Stimulated activated CD8-positive, alpha-beta memory T cell treated with anti-CD3 and anti-CD28 coated beads, Interleukin-2, amount 100 ng/mL, for 48 hours (primary cell): ENCODE data around the gene KIF21A.
"Not testable (repeated sequence)": the region's sequence is repeated elsewhere in the genome, so short reads cannot be mapped to it uniquely, and the experiment has no call there.

Experiments used
- DNase-seq, 2 donors: peaks; one replicate each; pipeline ENCODE4 v3.0.0-alpha.2; 2020; ENCODE audit warnings: low read depth in 2 of 2

Gene KIF21A, protein sequence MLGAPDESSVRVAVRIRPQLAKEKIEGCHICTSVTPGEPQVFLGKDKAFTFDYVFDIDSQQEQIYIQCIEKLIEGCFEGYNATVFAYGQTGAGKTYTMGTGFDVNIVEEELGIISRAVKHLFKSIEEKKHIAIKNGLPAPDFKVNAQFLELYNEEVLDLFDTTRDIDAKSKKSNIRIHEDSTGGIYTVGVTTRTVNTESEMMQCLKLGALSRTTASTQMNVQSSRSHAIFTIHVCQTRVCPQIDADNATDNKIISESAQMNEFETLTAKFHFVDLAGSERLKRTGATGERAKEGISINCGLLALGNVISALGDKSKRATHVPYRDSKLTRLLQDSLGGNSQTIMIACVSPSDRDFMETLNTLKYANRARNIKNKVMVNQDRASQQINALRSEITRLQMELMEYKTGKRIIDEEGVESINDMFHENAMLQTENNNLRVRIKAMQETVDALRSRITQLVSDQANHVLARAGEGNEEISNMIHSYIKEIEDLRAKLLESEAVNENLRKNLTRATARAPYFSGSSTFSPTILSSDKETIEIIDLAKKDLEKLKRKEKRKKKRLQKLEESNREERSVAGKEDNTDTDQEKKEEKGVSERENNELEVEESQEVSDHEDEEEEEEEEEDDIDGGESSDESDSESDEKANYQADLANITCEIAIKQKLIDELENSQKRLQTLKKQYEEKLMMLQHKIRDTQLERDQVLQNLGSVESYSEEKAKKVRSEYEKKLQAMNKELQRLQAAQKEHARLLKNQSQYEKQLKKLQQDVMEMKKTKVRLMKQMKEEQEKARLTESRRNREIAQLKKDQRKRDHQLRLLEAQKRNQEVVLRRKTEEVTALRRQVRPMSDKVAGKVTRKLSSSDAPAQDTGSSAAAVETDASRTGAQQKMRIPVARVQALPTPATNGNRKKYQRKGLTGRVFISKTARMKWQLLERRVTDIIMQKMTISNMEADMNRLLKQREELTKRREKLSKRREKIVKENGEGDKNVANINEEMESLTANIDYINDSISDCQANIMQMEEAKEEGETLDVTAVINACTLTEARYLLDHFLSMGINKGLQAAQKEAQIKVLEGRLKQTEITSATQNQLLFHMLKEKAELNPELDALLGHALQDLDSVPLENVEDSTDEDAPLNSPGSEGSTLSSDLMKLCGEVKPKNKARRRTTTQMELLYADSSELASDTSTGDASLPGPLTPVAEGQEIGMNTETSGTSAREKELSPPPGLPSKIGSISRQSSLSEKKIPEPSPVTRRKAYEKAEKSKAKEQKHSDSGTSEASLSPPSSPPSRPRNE (N-terminal part only)

DNA sequence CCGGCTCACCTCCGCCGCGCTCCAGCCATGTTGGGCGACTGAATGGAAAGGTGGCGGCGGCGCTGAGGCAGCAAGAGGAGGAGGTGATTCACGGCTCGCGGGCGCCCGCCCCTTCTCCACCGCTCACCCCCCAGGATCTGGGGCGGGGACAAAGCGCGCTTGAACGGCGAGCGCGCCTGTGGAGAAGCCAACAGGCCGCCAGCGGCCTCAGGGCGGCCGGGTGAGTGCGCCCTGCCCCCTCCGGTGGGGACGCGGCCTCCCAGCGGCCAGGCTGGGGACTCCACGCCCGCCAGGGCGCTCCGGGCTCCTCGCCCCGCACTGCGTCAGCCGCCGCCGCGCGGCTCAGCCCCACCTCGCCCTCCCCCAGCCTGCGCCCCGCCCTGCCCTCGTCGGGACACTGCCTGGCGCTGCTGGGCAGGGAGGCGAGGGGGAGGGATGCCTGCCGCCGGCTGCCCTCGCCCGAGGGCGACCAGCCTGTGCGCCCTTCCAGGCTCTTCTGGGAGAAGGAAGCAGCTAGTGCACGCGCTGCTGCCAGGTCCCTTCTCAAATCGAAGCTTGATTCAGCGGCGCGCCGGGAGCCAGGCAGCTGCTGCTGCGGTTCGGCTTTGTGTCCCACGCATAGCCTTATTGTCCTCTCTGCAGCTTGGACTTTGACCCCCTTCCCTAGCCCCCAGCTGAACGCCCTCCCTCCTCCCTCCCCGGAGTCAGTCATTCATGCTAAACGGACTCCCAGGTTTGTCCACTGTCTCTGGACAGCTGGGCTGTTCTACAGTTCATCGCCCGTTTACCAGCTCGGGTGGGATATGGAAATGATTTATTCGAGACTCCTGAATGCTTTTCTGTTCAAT lies at the start of gene KIF21A:
KIF21A (minus strand) TSS at position 40 of the 848 bp plus-strand sequence. CDS start 150 bp downstream, outside the sequence.
- DNase-seq = peak; percentile 83 to 85

DNA sequence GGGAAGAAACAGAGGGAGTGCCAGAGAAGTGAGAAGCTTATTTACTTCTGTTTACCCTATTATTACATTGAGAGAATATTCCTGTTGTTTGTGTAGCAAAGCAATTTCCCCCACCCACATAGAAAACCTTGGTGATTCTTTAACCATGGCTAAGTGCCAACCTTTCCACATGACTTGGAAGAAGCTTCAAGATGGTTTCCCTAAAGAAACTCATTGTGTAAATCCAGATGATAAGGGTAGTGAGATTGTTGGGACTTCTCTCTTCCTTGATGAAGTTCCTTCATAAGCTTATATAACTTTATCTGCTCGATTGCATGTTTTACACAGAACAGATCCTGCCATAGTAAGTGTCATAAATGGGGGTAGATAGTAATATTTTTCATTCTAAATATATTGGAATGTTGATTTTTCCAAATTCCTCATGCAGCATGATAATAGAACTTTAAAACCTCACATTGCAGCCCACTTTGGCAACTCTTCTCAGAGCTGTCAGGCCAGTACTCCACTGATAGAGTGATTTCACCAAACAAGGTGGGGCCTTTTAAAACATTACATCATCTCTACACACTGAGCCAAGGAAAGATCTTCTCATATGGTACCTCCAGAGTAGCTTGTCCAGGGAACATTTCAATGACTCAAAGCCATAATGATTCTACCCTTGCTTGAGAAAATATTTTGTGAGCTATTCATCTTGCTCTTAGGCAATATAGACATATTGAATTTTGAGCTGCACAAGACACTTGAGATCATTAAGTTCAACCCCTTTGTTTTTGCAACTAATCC lies 47.8 kb upstream of the KIF21A start:
- DNase-seq = no peak

DNA sequence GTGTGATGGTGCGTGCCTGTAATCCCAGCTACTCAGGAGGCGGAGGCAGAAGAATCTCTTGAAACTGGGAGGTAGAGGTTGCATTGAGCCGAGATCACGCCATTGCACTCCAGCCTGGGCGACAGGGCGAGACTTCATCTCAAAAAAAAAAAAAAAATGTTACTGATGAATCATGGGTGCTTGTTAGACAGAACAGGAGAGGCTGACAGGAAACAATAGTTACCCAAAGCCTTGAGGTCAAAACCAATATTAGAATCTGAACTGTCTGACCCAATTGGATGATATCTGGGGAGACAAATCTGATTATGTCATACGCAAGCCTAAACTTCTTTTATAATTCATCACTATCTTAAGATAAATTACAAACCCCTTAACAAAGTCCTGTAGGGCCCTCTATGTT lies 40.7 kb upstream of the KIF21A start:
- no peak for DNase-seq

DNA sequence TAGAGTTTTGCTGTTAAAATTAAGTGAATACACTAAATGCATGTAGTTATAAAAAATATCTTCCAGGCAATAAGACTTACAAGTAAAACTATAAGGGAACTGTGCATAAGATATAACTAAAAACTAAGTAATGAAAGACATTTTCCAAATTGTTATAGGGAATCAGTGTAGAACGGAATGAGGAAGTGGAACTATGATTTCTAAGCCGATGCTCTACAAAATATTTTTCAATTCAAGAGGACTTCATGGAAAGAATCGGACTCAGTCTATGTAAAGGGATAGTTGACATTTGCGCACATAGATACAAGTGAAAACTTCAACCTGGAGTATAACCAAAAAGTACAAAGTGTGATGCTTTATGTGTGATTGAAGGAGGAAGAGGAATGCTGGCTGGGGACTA lies 40.1 kb upstream of the KIF21A start:
- no peak for DNase-seq

DNA sequence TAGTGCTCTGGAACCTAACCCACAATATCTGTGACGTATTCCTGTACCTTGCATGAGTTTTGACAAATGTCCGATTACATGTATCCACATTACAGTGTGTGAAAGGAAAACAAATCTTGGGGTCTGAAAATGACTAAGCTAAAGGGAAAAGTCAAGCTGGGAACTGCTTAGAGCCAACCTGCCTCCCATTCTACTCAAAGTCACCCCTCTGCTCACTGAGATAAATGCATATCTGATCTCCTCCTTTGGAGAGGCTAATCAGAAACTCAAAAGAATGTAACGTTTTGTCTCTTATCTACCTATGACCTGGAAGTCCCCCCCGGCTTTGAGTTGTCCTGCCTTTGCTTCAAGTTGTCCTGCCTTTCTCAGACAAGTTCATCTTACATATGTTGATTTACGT lies 34.0 kb upstream of the KIF21A start:
- DNase-seq = no peak

DNA sequence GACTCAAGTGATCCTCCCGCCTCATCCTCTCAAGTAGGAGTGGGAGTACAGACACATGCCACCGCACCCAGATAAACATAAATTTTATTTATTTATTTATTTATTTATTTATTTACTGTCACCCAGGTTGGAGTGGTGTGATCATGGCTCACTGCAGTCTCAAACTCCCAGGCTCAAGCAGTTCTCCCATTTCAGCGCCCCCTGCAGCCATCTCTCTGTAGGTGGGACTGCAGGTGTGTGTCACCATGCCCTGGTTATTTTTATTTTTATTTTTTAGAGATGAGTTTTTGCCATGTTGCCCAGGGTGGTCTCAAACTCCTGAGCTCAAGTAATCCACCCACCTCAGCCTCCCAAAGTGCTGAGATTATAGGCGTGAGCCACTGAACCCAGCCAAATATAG lies 33.2 kb upstream of the KIF21A start:
- DNase-seq = no peak

DNA sequence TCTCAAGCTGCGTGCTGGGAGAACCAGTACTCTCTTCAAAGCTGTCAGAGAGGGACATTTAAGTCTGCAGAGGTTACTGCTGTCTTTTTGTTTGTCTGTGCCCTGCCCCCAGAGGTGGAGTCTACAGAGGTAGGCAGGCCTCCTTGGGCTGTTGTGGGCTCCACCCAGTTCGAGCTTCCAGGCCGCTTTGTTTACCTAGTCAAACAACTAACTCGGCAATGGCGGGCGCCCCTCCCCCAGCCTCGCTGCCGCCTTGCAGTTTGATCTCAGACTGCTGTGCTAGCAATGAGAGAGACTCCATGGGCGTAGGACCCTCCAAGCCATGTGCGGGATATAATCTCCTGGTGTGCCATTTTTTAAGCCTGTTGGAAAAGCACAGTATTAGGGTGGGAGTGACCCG lies 32.2 kb upstream of the KIF21A start:
- not testable (repeated sequence) for DNase-seq

DNA sequence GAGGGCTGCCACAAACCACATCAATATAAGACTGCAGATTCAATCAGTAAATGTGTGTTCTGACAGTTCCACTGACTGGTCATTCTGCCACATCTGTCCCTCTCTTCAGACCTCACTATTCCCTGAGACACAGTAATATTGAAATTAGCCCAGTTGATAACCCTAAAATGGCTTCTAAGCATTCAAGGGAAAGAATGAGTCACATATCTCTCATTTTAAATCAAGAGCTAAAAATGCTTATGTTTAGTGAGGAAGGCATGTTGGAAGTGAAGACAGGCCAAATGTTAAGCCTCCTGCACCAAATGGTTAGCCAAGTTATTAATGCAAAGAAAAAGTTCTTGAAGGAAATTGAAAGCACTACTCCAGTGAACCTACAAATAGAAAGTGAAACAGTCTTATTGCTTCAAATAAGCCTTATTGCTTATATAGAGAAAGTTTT lies 24.5 kb upstream of the KIF21A start:
- DNase-seq = no peak

DNA sequence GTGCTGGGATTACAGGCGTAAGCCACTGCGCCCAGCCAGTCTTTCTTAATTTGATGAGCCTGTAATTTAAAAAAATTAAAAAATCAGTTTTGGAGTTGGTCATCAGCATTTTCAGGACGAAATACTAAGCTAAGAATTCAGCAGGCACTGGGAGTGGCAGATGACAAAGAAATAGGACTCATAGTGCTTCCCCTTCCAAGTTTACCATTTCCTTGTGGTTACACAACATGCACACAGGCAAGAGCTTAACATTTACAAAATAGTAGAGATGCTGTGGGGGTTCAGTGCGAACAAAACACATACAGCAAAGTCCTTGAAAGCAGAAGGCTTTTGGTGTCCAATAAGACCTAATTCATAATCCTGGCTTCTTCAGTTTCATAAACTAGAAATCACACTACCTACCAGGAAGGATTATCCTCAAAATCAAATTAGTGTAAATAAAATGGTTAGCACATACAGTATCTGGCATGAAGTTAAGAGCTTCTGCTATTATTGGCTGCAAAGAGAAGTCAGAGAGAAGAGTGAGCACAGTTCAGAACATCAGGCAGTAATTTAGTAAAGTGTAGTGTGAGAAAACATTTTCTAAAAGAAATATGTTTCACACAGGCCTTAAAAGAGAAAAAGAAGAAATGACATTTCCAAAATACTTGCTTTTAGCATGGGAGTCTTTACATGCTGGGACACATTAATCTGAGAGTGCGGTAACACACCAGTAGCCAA lies 22.2 kb upstream of the KIF21A start:
- DNase-seq = no peak

DNA sequence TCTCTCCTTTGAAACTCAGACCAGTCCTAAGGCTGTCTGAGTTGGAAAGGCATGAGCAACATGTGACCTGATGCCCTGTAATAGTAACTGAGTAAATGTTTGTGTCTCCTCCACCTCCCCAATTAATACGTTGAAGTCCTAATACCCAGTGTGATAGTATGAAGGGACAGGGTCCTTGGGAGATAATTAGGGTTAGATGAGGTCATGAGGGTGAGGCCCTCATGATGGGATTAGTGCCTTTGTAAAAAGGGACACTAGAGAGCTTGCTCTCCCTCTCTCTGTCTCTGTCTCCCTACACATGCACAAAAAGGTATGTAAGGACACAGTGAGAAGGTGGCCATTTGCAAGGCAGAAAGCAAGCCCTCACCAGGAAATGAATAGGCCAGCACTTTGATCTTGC lies 18.1 kb upstream of the KIF21A start:
- DNase-seq = no peak

DNA sequence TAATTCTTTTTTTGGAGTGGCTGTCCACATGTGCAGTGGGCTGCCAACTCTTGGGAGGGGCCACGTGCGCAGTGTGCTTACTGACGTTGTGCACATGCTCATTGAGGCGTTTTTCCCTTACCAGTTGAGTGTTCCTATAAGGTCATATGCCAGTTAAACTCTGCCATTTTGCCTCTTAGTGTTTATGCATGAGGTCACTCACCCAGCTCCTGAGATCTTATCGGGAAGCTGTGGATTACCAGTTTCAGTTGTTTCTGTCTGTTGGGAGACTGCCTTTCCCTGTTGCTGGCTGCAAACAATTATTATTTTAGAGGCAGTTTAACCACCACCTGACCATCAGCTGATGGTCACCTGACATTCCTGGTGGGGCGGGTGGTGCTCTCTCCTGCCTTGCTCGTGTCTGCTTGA lies 16.1 kb upstream of the KIF21A start:
- no peak for DNase-seq

DNA sequence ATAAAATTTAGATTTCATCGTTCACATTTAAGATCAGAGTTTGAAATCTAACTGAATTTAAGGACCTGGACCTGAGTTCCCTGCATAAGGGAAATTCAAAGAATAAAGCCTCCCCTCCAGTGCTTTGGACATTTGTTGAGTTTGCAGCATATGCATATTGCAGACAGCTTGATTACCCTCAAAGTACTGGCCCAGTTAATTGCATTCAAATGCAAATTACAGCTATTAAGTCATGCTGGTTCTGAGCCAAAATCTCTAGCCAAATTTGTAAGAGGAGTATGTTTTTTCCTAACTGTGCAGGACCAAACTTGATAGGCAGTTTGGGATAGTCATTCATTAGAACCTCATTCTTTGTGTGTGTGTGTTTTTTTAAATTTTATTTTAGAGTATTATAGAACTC lies 9.1 kb upstream of the KIF21A start:
- no peak for DNase-seq

DNA sequence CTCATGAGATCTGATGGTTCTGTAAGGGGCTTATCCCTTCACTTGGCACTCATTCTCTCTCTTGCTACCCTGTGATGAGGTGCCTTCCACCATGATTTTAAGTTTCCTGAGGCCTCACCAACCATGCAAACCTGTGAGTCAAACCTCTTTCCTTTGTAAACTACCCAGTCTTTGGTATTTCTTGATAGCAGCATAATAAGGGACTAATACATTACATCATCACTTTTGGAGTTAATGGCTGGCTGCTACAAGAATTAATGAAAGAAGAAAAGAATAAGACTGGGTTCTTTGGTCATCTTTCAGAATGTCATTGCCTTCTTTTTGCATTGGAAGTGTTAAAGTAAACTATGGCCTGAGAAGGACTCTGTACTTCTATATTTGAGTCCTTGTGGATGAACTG lies 5.1 kb upstream of the KIF21A start:
- DNase-seq = no peak

DNA sequence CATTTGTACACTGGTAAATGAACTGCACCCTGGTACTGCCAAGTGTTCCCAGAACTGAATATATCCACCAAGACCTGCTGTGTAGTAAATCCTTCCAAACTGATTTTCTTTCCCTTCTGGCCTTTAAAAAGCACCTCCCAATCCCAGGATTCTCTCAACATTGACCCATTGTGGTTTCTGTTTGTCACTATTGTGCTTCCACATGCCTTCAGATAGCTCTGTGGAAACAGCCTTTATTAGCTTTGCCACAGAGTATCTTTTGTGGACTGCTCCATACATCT lies 949 bp upstream of the KIF21A start:
- no peak for DNase-seq

DNA sequence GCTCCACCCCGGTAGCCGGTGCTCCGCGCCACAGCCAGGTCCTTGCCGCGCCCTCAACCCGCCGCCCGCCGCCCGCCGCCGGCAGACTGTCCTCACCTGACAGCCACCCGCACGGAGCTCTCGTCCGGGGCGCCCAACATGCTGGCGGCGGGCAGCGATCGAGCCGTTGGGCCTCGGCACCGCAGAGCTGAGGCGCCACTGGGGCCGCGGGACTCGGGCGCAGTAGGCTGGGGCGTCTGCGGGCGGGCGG lies 164 bp downstream of the KIF21A start:
- DNase-seq = no peak

DNA sequence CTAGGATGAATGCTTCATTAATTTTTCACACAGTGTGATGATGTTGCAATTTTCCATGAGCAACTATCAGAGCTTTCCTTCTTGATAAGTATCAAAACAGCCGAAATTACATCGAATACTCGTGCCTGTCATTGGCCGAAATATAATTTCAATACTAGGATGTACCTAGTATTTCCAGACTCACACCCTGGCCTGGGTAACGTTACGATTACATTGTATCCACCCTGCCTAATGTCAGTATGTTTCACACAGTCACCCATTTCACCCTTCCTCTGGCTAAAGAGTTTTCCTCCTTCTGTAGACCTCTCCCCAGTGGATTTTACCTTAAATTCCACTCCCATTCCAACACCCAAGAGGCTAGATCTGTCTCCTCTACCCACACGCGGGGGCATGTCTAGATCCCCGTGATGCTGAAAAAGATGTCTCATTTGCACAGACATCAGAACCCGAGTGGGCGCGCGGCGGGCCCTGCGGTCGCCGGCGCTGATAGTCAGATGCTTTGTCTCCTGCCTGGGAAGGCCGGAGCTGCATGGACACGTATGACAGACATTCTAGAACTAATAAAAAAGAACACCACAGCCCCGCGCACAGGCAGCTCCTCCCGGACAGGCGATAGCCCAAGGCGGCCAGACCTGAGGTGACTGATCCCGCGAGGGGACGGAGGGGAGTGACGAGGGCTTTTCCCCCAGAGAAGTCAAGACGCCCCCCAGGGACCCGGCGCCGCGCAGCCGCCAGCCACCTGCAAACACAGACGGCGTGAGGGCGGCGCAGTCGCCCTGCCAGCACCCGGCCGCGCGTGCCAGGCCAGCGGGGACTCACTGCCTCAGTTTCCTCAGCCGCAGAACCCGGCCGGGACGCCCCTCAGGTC lies 723 bp downstream of the KIF21A start:
- peak; percentile 26 to 33 for DNase-seq

DNA sequence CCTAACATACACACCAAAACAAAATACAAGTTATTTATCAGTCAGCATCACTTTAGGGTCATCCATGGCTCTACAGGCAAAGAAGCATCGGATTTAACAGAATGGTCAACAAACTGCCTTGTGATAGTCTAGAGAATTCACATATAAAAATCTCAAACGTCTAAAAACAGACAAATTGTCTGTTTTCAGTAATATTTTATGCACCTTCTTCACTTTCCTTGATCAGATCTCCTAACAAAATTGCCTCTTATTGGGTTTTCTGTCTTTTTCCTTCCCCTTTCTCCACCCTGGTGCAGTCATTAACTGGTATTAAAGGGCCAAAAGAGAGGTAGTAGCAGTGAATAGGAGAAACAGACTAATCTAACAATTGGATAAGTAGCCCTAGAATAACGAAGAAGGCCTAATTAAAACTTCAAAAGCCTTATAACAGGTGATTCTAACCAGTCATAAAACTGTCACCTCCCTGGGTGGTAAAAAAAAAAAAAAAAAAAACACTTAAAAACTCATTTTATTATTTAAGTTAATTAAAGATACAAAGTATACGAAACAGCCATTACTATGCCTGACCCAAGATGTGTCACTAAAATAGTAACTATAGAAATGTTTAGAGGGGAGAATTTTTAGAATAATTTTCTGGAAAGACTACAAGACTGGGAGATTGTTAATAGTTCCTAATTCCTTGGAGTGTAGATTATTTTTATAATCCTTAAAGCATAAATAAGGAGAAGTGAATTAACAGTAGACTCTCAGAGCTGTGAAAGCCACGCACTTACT lies 1.5 kb downstream of the KIF21A start:
- DNase-seq = no peak

DNA sequence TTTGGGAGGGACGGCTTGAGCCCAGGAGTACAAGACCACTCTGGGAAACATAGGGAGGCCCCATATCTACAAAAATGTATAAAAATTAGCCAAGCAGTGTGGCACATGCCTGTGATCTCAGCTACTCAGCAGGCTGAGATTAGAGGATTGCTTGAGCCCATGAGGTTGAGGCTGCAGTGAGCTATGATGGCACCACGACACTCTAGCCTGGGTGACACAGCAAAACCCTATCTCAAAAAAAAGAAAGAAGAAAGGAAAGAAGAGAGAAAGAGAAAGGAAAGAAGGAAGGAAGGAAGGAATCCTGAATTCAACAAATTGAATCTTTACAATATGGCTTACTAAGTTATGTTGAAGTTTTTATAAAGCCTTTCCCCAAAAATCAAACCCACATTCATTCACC lies 2.1 kb downstream of the KIF21A start:
- DNase-seq = no peak
